ENCODE measurements around the gene IMMT.
"Not testable (repeated sequence)": the region's sequence is repeated elsewhere in the genome, so short reads cannot be mapped to it uniquely, and the experiment has no call there.

Gene IMMT

DNA sequence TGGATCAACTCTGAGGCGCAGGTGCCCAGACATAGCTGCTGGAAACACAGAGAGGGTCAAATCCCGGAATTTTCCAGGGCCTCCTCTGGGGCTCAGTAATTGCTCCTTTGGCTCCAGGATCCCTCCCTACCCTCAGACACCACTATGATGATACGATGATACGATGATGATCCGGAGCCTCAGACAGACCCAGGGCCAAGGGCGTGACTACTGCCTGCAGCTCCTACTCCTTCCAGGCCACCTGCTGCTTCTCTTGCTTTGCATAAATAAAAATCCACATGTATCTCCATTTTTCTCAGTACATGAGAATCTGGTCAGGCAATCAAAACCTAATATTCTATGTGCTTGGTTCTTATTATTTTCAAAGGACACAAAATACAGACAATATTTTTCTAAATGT is 37.6 kb upstream of the IMMT start:
- TF ChIP-seq, protein P1, sequence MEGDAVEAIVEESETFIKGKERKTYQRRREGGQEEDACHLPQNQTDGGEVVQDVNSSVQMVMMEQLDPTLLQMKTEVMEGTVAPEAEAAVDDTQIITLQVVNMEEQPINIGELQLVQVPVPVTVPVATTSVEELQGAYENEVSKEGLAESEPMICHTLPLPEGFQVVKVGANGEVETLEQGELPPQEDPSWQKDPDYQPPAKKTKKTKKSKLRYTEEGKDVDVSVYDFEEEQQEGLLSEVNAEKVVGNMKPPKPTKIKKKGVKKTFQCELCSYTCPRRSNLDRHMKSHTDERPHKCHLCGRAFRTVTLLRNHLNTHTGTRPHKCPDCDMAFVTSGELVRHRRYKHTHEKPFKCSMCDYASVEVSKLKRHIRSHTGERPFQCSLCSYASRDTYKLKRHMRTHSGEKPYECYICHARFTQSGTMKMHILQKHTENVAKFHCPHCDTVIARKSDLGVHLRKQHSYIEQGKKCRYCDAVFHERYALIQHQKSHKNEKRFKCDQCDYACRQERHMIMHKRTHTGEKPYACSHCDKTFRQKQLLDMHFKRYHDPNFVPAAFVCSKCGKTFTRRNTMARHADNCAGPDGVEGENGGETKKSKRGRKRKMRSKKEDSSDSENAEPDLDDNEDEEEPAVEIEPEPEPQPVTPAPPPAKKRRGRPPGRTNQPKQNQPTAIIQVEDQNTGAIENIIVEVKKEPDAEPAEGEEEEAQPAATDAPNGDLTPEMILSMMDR (IDR thresholded peaks at IDR 0.05; ENCODE audit: low read depth, low read length, missing control alignments) = no peak
- H3K4me3 ChIP-seq (replicated peaks; ENCODE audit: low read depth, low read length) = no peak overlapping the region
- no peak for DNase-seq (ENCODE audit: extremely low read depth, low read depth)

DNA sequence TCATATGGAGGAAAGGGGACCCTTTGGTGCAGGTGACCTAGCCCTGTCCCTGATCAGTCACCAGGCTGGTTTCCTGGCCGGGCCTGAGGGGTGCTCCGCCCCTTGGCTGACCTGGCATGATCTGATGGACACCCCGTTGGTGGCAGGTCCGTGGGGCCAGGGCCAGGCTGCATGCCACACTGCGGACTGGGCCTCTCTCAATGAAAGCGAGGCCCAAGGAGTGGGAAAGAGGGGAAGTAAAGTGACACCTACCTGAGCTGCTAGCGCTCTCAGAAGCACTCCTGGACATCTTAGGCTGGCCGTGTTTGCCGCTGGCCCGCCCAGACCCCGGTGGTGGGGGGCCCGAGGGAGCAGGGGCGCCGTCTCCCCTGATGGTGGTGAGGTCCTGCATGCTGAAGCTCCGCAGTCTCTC is 37.1 kb upstream of the IMMT start:
- TF ChIP-seq, protein P1 (IDR thresholded peaks at IDR 0.05; ENCODE audit: low read depth, low read length, missing control alignments) = no peak
- DNase-seq (ENCODE audit: extremely low read depth, low read depth) = no peak
- no peak overlapping the region for H3K4me3 ChIP-seq (replicated peaks; ENCODE audit: low read depth, low read length)

DNA sequence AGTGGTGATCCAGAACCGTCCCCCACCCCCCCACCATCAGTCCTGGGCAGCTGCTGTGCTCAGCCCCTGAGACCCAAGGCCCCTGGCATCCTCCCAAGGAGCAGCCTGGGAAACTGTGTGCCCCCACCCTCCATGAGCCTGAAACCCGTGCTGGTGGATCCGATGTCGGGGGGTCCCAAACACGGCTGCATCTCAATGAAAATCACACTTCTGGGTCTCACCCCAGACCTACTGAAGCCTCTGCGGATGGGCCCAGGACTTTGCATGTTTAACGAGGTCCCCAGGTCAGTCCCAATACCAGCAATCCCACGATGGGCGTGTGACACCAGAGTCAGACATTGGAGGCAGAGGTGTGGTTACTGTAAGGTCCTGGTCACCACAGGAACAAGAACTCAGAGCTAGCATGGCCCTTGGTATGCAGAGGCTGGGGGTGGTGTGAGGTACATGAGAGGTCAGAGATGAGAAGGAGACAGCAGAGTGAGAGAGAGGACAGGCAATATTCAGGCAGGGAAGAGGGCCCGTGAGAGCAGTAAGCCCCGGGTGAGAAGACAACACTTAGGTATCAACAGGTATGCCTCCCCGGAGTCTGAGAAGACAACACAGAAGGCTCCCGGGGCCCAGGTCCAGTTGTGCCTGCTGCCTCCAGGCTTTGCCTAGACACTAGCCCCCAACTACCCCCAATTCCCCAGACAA is 36.6 kb upstream of the IMMT start:
- TF ChIP-seq, protein P1 (IDR thresholded peaks at IDR 0.05; ENCODE audit: low read depth, low read length, missing control alignments) = no peak
- no peak overlapping the region for H3K4me3 ChIP-seq (replicated peaks; ENCODE audit: low read depth, low read length)
- no peak for DNase-seq (ENCODE audit: extremely low read depth, low read depth)

DNA sequence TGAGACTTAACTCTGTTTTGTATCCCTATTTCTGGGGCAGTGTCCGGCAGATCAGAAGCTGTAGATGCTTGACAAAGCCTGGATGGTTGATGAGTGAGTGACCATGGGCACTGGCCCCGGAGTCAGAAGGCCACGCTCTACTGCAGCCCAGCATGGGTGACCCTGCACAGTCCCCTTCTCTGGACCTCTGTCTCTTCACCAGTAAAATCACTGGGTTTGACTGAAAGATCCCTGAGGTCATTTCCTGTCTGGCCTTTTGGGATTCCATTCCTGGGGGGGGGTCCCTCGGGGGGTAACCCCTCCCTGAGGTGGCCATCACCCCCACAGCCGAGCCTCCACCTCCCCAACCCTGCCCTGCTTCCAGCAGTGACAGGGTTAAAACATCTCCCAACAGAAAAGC is 35.7 kb upstream of the IMMT start:
- TF ChIP-seq, protein P1 (IDR thresholded peaks at IDR 0.05; ENCODE audit: low read depth, low read length, missing control alignments) = no peak
- H3K4me3 ChIP-seq (replicated peaks; ENCODE audit: low read depth, low read length) = no peak overlapping the region
- no peak for DNase-seq (ENCODE audit: extremely low read depth, low read depth)

DNA sequence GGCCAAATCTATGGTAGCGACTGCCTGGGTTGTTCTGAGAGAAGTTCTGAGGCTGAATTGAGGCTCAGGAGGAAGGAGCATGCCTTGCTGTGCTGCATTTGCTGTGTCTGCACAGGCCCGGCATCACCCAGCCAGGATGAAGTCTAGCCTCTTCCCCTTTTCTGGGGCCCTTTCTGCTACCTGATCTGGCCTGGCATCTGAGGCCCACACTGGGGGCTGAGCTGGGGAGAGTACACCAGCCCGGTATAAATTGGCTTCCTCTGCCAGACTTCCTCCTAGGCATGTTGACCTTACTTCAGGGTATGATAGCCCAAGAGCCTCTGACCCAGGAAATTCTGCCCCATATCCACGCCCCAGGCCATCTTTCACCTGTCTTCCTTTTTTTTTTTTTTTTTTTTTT is 34.0 kb upstream of the IMMT start:
- TF ChIP-seq, protein P1 (IDR thresholded peaks at IDR 0.05; ENCODE audit: low read depth, low read length, missing control alignments) = no peak
- no peak overlapping the region for H3K4me3 ChIP-seq (replicated peaks; ENCODE audit: low read depth, low read length)
- no peak for DNase-seq (ENCODE audit: extremely low read depth, low read depth)

DNA sequence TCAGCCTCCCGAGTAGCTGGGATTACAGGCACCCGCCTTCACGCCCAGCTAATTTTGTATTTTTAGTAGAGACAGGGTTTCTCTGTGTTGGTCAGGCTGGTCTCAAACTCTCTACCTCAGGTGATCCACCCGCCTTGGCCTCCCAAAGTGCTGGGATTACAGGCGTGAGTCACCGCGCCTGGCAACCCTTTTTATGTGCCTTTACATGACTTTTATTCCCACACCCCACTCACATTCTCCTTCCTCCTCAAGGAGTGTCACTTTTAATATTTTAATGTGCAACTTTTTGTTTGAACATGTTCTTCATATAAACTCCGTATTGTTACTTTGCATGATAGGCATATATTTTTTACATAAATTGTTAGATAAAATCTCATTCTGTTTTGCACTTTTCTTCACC is 33.3 kb upstream of the IMMT start:
- DNase-seq (ENCODE audit: extremely low read depth, low read depth); H3K4me3 ChIP-seq (replicated peaks; ENCODE audit: low read depth, low read length): not testable (repeated sequence)

DNA sequence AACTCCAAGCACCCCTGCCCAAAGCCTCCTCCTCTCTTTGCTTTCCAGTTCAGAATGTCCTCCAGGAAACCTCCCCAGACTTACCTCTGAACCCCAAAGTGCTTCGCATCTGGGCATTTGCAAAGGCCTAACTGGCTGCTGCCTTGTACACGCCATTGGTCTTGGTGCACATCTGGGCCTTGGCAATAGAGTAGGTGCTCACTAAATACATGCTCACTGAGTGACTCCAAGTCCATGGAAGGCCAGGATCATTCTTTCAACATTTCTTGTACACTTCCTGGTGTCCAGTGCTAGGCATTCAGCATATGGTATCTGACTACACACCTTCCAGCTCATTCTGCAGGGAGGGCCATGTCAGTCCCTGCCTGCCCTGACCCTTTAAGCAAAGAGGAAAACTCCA is 32.4 kb upstream of the IMMT start:
- TF ChIP-seq, protein P1 (IDR thresholded peaks at IDR 0.05; ENCODE audit: low read depth, low read length, missing control alignments) = no peak
- no peak for DNase-seq (ENCODE audit: extremely low read depth, low read depth)
- no peak overlapping the region for H3K4me3 ChIP-seq (replicated peaks; ENCODE audit: low read depth, low read length)

Data from HFF-Myc (cell line).